ENCODE measurements around the gene PPP2CA. TPM values are rescaled to one million over a fixed set of nuclear protein-coding genes. Genes with fewer than 3 reads are reported as not detected.

Gene PPP2CA
- total and polyA plus RNA-seq, 9 of the 15 experiments (the other 6 are each of a cell fraction or from before 2014, with no cell fraction given): 23.0 to 257 (median 109) TPM

- TF ChIP-seq CREB1 (IDR thresholded peaks at IDR 0.05) (no peak), CREB1 (CRISPR knock-in tag; IDR thresholded peaks at IDR 0.05) (peak; percentile 25; the same call in 1 of the 2 replicates), SUPT5H (IDR thresholded peaks at IDR 0.05) (peak; percentile 3; the same call in 1 of the 2 replicates), E2F5 (CRISPR knock-in tag; IDR thresholded peaks at IDR 0.05) (no peak), SMC3 (conservative IDR thresholded peaks at IDR 0.05; ENCODE audit: insufficient read depth, low read depth, low read length) (peak; percentile 67), USF1 (CRISPR knock-in tag; IDR thresholded peaks at IDR 0.05) (no peak), YY1 (IDR thresholded peaks at IDR 0.05; ENCODE audit: borderline replicate concordance in 1 of 3, control insufficient read depth in 1 of 3, extremely low read depth in 1 of 3, insufficient read depth in 3 of 3, insufficient read length in 1 of 3, insufficient replicate concordance in 2 of 3, low read depth in 1 of 3, low read length in 2 of 3) (peak in 1 of 3 experiments; percentile 27), SMARCA5 (IDR thresholded peaks at IDR 0.05) (no peak), TARDBP (IDR thresholded peaks at IDR 0.05) (0 out of 2 replicates have a peak, but pooled peaks have one; percentile 43), CTCF (IDR thresholded peaks at IDR 0.05 in 2 of 3, conservative IDR thresholded peaks at IDR 0.05 in 1 of 3; ENCODE audit: insufficient read depth in 2 of 3, low read depth in 1 of 3, low read length in 3 of 3) (peak; percentile 85 to 93 (median 92)), ZNF75A (CRISPR knock-in tag; IDR thresholded peaks at IDR 0.05) (no peak), ZNF184 (CRISPR knock-in tag; IDR thresholded peaks at IDR 0.05) (no peak), BACH1 (tag; IDR thresholded peaks at IDR 0.05) (no peak), PREB (CRISPR knock-in tag; IDR thresholded peaks at IDR 0.05) (0 out of 2 replicates have a peak, but pooled peaks have one; percentile 79), ZFP36 (IDR thresholded peaks at IDR 0.05; ENCODE audit: low read depth, low read length, partially characterized antibody) (no peak), ZFP30 (CRISPR knock-in tag; IDR thresholded peaks at IDR 0.05; ENCODE audit: borderline replicate concordance) (no peak), ATF7 (IDR thresholded peaks at IDR 0.05) (0 out of 2 replicates have a peak, but pooled peaks have one; percentile 15)
Measured at GRCh38 chr5:134145779-134146581, 79.9 kb downstream of the PPP2CA start (continued).

All from K562 (cell line).